Activated naive CD4-positive, alpha-beta T cell (primary cell): ENCODE results near the gene CLEC16A.

ENCODE experiments used
- DNase-seq, 4 experiments: peaks; one replicate each; lab custom pipeline; 2025; lab: John Stamatoyannopoulos, UW

The CLEC16A gene

DNA sequence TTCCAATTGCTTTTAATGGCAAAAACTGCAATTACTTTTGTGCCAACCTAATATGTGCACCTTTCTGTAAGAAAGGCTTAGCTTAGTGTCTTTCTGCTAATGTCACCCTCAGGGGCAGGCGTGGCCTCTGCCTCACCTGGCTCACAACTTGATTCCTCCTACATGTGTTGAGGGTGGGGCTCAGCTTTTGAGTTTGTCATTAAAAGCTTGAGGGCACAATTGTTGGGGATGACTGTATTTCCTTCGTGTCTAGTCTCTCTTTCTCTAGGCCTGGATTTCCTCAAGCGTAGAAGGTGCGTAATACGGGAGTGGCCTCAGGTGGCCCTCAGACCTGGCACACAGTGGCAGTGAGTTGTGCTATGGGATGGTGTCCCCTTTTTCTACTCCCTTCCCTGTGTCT, 94.4 kb downstream of the CLEC16A start:
- no peak for DNase-seq

DNA sequence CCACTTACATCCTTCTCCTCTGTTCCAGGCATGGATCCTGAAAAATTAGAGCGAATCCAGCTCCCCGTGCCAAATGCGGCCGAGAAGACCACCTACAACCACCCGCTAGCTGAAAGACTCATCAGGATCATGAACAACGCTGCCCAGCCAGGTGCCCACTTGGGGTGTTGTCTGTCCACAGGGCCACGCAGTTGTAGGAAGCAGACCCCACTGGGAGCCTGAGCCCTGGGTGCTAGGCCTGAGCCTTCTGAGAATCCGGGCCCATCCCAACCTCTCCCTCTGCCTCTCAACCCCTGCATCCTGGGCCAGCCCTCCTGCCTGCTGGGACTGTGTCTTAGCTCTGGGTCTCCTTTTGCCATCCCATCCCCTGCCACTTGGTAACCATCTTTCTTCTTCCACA, 95.4 kb downstream of the CLEC16A start:
- DNase-seq = no peak

DNA sequence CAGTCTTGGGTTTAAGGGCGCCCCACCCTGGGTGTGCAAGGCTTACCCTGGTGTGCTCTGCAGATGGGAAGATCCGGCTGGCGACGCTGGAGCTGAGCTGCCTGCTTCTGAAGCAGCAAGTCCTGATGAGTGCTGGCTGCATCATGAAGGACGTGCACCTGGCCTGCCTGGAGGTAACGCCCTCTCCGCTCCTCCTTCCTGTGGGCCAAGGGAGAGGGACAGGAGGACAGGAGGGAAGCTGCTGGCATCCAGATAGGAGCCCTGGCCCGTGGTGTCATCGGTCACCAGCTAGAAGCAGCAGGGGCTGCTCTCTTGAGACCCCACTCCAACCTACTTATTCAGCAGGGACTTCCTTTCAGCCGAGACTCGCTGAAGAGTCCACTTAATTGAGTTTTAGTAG, 97.8 kb downstream of the CLEC16A start:
- DNase-seq = no peak

DNA sequence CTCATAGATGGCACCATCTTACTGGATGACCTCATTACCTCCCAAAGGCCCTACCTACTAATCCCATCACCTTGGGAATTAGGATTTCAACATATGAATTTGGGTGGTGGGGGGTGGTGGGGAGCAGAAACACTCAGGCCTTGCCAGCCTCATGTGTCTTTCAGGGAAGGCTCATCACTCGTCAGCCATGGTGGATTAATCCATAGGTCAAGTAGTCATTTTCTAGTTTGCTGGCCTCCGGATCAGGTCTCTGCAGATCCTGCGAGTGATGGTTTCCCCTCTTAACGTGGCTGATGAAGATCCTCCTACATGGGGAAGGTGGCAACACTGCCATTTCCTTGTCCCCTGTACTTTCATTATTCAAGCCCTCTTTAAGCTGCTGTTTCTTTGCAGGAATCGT, 101.1 kb downstream of the CLEC16A start:
- DNase-seq = no peak

DNA sequence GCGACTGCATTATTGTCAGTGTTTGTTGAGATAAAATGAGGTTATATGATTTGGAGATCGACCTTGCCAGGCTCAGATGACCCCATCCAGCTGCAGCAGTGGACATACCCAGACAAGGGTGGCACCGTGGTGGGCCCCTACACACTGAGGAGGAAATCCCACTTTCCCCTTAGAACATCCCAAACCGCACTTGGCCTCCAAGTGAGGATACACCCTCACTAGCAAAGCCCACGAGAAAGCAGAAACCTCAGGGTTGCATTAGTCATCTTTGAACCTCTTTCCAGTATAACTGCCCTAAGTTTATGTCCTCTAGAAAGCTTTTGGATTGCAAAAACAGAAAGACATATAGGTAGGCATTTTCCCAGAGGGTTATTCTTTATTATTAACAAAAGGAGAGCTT, 101.5 kb downstream of the CLEC16A start:
- DNase-seq = no peak

DNA sequence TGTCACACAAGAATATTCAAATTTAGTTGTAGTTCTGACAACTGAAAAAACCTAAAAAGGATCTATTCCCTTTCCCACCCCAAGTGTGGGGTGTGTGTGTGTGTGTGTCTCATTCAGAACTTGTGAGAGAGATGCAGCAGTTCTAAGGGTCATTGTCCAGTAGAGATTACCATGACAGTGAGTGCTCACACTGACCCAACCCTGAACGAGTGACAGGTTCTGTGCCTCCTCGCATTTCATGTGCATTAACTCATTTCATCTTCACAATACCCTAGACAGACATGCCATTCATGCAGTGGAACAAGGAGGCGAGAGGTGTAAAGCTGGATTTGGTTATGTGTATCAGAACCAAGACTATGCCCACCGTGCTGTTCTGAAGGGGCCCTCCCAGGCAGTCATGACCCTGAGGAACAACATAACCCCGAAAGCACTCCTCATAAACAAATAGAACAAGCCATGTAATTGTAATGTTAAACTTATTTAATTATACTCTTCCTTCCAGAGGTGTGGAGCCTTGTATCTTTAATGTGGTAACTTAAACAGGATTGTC, 102.1 kb downstream of the CLEC16A start:
- DNase-seq = no peak

DNA sequence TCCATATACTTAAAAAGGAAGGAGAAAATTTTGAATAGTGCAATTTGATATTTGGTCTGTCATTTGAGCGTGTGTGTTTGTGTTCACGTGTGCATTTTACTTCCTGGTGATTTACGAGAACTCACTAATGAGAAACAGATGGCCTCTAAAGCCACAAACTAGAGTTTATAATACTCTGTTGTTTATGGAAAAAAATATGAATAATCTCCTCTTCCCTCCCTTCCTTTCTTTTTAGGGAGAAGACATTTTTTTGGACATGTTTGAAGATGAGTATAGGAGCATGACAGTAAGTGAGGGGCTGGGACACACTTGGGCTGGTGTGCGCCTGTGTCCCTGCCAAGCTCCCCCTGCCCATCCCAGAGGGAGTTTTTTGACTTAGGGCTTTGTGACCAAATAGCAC, 102.7 kb downstream of the CLEC16A start:
- DNase-seq = no peak

DNA sequence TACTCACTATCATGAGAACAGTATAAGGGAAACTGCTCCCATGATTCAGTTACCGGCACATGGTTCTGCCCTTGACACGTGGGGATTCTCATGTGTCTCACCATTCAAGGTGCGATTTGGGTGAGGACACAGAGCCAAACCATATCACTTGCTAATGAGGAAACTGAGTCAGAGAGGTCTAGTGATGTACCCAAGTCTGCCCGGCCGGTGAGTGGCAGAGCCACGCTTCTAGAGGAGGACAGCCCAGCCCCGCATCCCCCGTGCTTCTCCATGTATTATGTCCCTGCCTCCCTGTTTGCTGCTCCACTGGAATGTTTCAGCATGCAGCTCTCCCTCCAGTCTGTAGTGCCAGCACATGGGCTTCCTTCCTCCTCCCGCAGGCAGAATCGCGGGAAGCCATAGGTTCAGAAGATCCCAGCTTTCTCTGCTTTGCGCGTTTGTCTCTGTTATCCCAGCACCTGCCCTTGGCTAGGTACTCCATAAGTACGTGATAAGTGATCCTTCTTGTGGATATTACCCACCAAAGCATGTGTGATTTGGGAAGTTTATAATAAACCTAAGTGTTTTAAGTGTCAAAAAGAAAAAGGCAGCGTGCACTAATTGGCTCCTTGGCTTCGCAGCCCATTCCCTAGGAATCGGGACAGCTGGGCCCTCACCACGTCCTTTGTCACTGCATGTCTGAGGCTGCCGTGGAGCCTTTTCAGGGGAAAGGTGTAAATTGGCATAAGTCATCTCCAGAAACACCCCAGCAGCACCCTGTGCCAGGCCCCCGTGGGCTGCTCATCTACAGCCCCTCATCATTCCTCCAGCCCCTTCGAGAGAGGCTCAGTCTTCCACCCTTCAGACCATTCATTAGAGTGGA, 103.8 kb downstream of the CLEC16A start:
- no peak for DNase-seq

DNA sequence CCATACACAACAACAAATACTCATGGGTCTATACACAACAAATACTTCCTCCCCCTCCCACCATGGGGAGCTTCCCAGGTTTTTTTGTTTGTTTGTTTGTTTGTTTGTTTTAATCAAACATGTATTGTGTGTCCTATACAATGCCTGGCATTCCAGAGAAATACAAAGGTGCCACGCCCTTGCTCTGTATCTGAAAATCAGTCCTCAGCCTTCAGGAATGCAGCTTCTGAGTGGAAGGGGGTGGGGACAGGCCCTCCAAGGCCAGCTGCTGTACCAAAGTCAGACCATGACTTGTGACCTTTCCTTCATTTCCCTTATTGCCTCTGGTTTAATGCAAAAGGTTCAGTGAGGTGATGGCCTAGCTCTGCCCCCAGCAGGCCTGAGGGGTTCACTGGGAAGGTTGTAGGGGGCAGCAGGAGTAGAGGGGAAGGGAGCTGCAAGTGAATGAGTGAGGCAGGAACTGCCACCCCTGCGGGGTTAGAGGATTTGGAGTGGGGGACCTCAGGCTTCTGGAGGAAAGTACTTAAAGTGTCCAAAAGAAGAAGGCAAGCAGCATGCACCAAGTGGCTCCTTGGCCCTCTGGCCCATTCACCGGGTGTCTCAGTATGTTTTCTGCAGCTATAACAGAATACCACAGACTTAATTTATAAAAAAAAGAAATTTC, 105.2 kb downstream of the CLEC16A start:
- DNase-seq = no peak

DNA sequence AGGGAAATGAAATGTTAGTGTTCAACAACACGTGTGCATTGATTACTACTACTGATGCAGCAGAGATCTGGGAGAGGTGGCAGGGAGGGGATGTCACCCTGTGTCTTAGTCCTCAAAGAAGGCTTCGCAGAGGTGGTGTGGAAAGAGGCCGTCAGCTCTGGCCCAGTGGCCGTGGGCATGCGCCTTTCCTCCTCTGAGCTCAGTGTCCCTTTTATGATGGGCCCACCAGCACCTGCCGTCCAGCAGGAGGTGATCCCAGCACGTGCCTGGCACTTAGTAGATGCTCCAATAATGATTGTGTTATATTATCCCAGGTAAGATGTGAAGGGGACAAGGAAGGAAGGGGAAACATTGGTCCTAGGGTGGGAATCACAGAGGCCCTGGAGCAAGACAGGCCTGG, 106.2 kb downstream of the CLEC16A start:
- no peak for DNase-seq

DNA sequence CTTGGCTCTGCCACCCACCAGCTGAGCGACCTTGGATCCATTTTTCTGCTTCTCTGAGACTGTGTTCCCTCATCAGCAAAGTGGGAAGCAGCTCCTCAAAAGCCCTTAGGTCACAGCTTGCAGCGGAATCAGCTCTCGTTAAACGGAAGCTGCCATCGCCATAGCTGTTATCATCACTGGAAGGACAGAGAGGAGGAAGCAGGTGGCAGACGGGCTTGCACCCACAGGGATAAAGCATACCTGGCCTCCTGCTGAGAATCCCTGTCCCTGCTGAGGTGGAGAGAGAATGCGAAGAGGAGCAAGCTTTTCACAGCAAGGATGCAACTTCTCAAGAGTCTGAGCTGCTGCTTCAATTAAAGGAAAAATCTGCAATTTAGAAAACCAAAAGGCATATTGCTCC, 106.6 kb downstream of the CLEC16A start:
- DNase-seq = no peak

DNA sequence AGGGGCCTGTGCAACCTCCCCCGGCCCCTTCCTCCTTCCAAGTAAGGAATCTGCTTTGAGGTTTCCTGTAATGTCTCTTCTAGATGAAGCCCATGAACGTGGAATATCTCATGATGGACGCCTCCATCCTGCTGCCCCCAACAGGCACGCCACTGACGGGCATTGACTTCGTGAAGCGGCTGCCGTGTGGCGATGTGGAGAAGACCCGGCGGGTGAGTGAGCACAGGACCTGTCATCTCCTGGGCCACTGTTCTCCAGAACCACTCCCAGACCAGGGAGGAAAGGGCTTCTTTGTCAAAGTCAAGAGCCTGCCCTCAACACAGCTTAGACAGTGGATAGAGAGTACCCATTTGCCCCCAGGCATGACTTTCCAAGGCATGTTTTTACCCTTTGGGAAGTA, 107.1 kb downstream of the CLEC16A start:
- DNase-seq = no peak

DNA sequence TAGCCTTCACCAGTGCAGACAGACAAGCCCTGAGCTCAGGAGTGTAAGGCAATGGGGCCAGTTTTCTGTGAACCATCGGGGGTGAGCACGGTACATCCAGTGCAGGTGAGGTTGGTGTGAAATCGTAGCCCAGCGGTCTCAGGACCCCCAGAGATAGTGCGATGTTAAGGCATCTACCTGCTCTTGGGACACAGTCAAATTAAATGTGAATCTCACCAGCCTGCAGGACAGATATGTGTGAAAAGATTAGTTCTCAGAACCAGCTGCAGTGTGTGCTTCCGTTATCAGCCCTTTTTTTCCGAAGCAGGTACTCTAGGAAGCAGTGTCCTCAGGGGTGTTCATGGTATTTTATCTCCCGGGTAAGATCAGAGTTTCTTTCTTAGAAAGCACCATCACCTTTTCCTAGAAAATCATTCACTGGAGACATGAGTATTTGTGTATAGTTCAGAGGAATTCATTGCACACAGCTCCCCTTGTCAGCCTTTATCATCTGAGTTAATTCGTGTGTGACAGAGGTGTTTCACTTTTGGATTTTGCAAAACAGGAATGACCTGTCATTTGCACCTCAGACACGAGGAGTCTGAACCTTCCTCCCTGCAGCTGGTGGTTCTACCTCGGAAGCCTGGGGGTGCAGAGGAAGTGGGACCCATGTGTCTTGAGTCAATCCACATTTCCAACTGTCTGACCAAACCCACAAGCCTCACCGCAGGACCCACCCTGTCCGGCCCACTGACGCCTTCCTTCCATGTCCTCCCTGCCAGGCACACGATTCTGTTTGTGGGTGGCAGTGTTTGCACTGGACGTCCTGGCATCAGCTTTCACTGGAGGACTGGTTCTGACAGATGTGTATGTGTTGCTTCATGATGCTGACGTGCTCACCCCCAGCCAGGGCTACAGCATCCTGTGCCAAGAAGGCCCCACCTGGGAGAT, 107.8 kb downstream of the CLEC16A start:
- no peak for DNase-seq

DNA sequence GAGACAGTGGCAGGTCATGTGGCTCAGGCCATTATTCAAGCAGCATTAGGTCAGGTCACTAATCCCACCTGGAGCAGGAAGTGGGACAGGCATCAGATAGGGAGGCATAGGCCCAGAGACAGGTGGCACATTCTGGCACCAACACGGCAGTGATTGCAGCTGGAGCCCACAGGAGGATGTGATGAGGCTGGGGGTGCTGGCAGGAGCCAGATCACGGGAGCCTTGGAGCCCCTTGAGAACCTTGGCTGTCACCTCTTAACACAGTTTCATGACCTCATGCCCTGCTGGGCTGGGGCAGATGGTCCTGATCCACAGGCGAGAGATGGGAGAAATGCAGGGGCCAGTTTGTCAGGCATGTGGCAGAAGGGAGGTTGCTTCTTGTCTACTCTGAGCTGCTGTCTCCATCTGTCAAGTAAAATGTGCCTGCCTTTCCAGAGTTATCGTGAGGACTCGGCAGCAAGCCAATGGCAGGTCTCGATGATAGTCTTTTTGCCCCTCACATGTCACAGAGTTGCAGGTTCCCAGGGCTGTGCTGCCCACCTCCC, 109.6 kb downstream of the CLEC16A start:
- DNase-seq = no peak

DNA sequence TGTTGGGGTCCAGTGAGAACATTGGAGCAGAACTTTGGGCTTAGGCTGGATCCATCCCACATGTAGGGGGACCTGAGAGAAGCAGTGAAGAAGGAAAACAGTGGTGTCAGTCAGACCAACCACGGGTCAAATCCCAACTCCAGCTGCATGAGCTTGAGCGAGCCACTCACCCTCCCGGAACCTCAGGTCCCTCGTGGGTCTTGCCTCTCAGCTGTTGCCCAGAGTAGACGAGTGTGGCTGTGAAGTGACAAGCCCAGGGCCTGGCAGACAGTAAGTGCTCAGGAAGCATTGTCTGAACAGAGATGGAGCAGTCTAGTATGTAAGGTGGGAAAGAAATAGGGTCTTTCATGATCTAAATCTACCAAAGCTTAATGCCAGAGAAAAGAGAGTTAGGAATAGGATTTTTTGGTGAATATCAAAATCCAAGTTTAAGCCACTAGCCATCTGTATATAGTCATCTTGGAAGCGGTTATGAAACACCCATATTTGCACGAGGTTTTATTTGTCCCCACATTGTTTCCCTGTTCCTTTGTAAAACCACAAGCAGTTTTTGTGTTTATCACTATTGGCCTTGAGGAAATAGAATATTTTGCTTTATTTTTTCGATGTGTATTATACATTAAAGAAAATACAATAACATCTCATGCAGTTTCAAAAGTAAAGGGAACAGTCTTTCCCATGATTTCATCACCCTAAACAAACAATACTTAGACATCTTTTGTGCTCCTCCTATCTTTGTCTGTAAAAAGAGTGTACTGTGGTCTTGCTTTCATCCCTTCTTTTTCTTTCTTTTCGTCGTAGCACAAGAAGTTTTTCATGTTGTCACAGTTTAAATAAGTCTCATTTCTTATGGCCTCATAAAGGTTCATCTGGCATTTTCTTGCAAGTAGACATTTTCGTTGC, 112.0 kb downstream of the CLEC16A start:
- DNase-seq = no peak

DNA sequence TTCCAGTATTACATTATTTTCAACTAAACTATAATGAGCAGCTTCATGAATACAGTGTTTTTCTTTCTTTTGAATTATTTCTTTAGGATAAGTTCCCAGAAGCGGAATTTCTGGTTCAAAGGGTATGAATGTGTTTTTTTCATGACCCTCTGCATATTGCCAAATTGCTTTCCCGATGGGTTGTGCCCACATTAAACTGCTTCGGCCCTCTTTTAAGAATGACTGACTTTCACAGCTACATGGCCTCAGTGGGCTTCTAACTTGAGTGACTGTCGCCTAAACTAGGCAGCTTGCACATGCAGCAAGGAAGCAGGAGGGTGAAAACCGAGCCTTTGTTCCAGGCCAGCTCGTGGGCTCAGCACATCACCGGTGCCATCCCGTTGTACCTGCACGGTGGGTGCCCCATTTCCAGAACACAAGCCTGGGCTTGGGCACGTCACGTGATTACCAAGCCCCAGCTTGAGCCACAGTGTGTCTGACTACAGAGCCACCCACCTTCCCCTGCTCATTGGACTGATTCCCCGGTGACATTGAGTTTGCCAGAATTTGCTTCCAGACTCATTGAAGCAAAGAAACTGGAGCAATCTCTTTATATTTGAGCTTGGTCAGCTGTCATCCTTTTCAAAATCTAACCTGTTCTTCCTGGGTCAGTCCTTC, 112.8 kb downstream of the CLEC16A start:
- no peak for DNase-seq

DNA sequence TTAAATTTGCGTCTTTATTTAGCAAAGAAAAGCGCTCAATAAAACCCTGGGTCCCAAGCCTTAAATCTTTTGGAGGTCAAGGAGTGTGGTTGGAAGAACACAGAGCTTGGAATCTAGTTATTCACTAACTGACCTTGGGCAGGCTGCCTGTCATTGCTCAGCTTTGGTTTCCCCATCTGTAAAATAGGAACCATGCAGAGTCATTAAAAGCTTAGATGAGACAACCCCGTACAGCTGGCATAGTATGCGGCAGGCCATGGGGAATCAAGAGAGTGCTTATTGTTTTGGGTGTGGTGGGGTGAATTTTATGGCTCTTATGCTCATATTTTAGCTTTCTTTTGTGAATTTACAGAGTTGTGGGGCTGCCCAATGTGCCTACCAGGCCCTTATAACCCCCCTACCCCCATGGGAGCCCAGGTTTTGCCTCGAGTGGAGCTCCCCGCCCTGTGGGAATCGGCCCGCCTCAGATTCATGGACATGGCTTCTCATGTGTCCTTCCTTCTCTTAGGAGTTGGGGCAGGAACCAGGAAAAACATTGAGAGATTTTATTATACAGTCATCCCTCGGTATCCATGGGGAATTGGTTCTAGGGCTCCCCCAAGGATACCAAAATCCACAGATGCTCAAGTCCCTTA, 113.5 kb downstream of the CLEC16A start:
- no peak for DNase-seq

DNA sequence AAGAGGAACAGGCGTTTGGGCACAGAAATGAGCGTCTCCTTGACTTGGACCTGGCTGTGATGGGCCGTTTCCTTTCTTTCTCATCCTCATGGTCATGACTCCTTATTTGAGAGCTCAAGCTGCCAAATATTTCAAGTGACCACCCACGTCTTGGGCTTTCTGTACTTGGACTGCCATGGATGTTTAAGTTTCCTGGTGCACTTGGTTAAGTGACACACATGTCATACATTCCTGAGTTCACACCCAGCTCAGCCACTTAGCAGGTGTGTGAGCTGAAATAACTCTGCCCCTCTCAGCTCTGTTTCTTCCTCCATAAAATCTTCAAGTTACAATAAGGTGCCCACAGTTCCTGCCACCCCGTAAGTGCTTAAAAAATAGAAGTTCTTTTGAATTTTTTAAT, 114.5 kb downstream of the CLEC16A start:
- DNase-seq = no peak

DNA sequence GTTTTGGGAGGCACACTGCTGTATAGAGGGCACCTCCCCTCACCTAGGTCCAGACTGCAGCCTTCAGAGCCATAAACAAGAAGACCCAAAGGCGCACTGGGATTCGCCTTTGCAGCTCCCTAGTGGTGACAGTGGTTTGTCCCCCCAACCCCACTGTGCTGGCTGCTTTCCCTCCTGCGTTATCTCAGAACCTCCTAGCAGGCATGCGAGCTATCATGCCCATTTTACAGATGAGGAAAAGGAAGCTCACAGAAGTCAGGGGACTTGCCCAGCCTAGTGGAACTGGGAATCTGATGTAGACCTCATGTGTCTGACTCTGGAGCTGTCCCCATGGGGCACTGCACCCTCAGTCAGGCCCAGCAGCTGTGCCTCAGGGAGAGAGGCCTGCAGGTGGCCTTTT, 115.2 kb downstream of the CLEC16A start:
- no peak for DNase-seq

DNA sequence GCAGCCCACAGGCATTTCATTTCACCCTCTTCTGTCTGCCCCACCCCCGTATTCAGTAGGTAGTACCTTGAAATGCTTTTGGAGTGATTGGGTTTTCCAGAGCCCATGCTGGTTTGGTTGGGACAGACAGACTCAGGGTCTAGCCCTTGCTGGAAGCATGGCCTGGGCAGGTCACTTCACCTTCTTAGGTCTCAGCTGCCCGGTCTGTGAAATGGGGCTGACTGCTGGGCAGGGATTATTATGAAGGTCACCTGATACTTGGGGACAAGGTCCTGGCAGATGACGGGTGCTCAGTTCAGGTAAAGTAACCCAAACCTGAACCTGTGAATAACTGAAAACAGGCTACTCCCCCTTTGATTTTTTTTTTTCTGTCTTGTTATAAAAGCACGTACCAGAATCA, 116.0 kb downstream of the CLEC16A start:
- DNase-seq = no peak
